ENCODE results near the gene SNAPC5. TPM values are rescaled to one million over a fixed set of nuclear protein-coding genes. Genes with fewer than 3 reads are reported as not detected.
"Not testable (repeated sequence)": the region's sequence is repeated elsewhere in the genome, so short reads cannot be mapped to it uniquely, and the experiment has no call there.

SNAPC5 gene
- total RNA-seq, 2 experiments from 2014 or later, result 27.7 to 31.4 TPM

- ATAC-seq, result no peak
- Mint-ChIP-seq H3K27ac (peak overlapping the region; percentile 100), H3K4me1 (ENCODE audit: low read depth) (peaks cover 52% of the 10 kb centered on the region), H3K9me3 (no peaks in the 10 kb centered on the region), H3K36me3 (ENCODE audit: low read depth) (peaks cover 70% of the 10 kb centered on the region), H3K27me3 (no peaks in the 10 kb centered on the region), H3K4me3 (peak overlapping the region; percentile 99)
- no peak for DNase-seq
- no peak for TF ChIP-seq CTCF (IDR thresholded peaks at IDR 0.05)
- ChIA-PET CTCF (no interaction called here), POLR2A (interaction anchor here (0.9 to 4.0 kb wide), 3 partner anchors 8 to 133 kb away, joined by 5 to 27 read pairs (median 12); partner anchors contain the start of gene MAP2K1)
- intact Hi-C loops (cut with micrococcal nuclease), result no loop called here
Observed at GRCh38 chr15:66502491-66502890, 4.9 kb upstream of the SNAPC5 start.

DNA sequence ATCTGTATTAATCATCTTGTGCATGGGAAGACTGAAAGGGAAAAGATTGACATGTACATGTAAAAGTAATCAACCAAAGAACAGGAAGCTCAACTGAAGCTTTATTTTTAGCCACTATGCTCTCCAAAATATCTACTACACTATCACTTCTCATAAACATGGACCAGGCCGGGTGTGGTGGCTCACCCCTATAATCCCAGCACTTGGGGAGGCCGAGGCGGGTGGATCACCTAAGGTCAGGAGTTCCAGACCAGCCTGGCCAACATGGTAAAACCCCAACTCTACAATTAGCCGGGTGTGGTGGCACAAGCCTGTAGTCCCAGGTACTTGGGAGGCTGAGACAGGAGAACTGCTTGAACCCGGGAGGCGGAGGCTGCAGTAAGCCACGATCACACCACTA, 2.8 kb upstream of the SNAPC5 start:
- H3K4me3 Mint-ChIP-seq, result peak overlapping the region; percentile 99
- intact Hi-C loops (cut with micrococcal nuclease); ATAC-seq; H3K9me3 Mint-ChIP-seq; H3K27me3 Mint-ChIP-seq; DNase-seq: not testable (repeated sequence)
- POLR2A ChIA-PET, result interaction anchor here (0.5 to 6.1 kb wide), 4 partner anchors 11 to 206 kb away, joined by 3 to 65 read pairs (median 10); partner anchors contain the start of genes DIS3L and MAP2K1
- H3K27ac Mint-ChIP-seq, result peak overlapping the region; percentile 92
- H3K36me3 Mint-ChIP-seq (ENCODE audit: low read depth), result peaks cover 83% of the 10 kb centered on the region
- CTCF ChIA-PET, result interaction anchor here (1.4 to 5.1 kb wide), 3 partner anchors 11 to 114 kb away, joined by 3 to 65 read pairs (median 3); partner anchors contain the start of gene MAP2K1
- peaks cover 48% of the 10 kb centered on the region for H3K4me1 Mint-ChIP-seq (ENCODE audit: low read depth)

GRCh38 chr15:66498501-66499386, 1.2 kb upstream of the SNAPC5 start:
- Mint-ChIP-seq H3K4me1 (ENCODE audit: low read depth) (peaks cover 62% of the 10 kb centered on the region), H3K4me3 (peak overlapping the region; percentile 92), H3K9me3 (no peaks in the 10 kb centered on the region), H3K36me3 (ENCODE audit: low read depth) (peaks cover 89% of the 10 kb centered on the region), H3K27ac (peak overlapping the region; percentile 92), H3K27me3 (no peaks in the 10 kb centered on the region)
- ChIA-PET POLR2A (interaction anchor here (0.6 to 6.1 kb wide), 15 partner anchors 9 to 531 kb away, joined by 3 to 65 read pairs (median 5); partner anchors contain the start of genes DIS3L, MAP2K1 and TIPIN), CTCF (interaction anchor here (0.7 to 5.1 kb wide), 23 partner anchors 8 to 449 kb away, joined by 3 to 65 read pairs (median 5); partner anchors contain the start of genes MAP2K1 and TIPIN)
- peak; percentile 54 for TF ChIP-seq CTCF (IDR thresholded peaks at IDR 0.05)
- intact Hi-C loops (cut with micrococcal nuclease), result loop anchor here (5.0 to 10.0 kb wide), 3 partner anchors 111 to 206 kb away; partner anchors contain the start of genes DIS3L, MAP2K1 and TIPIN
- no peak for ATAC-seq
- DNase-seq, result no peak

GRCh38 chr15:66496951-66497501, 536 bp downstream of the SNAPC5 start:
- H3K9me3 Mint-ChIP-seq, result no peaks in the 10 kb centered on the region
- H3K27me3 Mint-ChIP-seq, result no peaks in the 10 kb centered on the region
- ATAC-seq (peak; percentile 38), DNase-seq (peak; percentile 9)
- intact Hi-C loops (cut with micrococcal nuclease), result loop anchor here (5.0 to 10.0 kb wide), 3 partner anchors 110 to 205 kb away; partner anchors contain the start of genes DIS3L, MAP2K1 and TIPIN
- TF ChIP-seq CTCF (IDR thresholded peaks at IDR 0.05), result no peak
- ChIA-PET CTCF (interaction anchor here (0.9 to 5.1 kb wide), 14 partner anchors 7 to 608 kb away, joined by 3 to 65 read pairs (median 8); partner anchors contain the start of genes MAP2K1 and TIPIN), POLR2A (interaction anchor here (0.9 to 6.1 kb wide), 19 partner anchors 8 to 628 kb away, joined by 3 to 65 read pairs (median 4); partner anchors contain the start of genes DIS3L, MAP2K1, RAB11A and RPL4)
- H3K4me1 Mint-ChIP-seq (ENCODE audit: low read depth), result peaks cover 53% of the 10 kb centered on the region
- peak overlapping the region; percentile 92 for H3K4me3 Mint-ChIP-seq
- peak overlapping the region; percentile 92 for H3K27ac Mint-ChIP-seq
- peaks cover 82% of the 10 kb centered on the region for H3K36me3 Mint-ChIP-seq (ENCODE audit: low read depth)

DNA sequence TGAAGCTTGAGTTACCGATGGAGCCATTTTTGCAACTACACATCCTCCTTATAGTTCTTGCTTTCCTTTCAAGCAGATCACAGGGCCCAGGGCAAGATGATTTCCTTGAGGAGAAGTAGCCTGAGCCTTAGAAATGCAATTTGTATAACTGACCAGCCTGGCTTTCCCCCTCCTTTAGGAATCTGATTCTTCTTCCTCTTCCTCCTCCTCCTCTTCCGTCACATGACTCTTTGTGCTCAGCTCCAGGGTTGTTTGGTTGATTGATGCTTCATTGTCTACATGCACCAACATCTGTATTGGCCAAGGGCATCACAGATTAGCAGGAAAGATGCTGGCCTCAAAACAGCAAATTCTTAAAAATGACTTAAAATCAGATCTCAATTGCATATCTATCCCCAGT, 3.3 kb downstream of the SNAPC5 start:
- ChIA-PET POLR2A (interaction anchor here (1.2 to 2.1 kb wide), 4 partner anchors 8 to 139 kb away, joined by 3 to 18 read pairs (median 4); partner anchors contain the start of genes RPL4 and ZWILCH), CTCF (interaction anchor here (0.8 kb wide), 1 partner anchor 108 kb away, joined by 3 read pairs; no protein-coding TSS in a partner anchor)
- intact Hi-C loops (cut with micrococcal nuclease), result loop anchor here (10.0 kb wide), 1 partner anchor 139 kb away; the partner anchor contains the start of gene TIPIN
- Mint-ChIP-seq H3K36me3 (ENCODE audit: low read depth) (peaks cover 73% of the 10 kb centered on the region), H3K27me3 (no peaks in the 10 kb centered on the region), H3K4me1 (ENCODE audit: low read depth) (peaks cover 33% of the 10 kb centered on the region), H3K9me3 (no peaks in the 10 kb centered on the region), H3K4me3 (no peak overlapping the region), H3K27ac (peak overlapping the region; percentile 55)
- ATAC-seq (no peak), DNase-seq (no peak)
- TF ChIP-seq CTCF (IDR thresholded peaks at IDR 0.05), result no peak

All from activated CD8-positive, alpha-beta T cell treated with anti-CD3 and anti-CD28 coated beads for 36 hours (primary cell).